HepG2 (cell line): Measurements from ENCODE around the gene LRIF1. TPM values are rescaled to one million over a fixed set of nuclear protein-coding genes. Genes with fewer than 3 reads are reported as not detected.

Source experiments
- NBN ChIP-seq: fragments of 450-650 bp; conservative IDR thresholded peaks from 2 replicates; pipeline ENCODE4 v1.6.1; 2017
- NPAS2 ChIP-seq: sonication (generic); formaldehyde crosslinking; IDR thresholded peaks from 2 replicates; pipeline ENCODE4 v1.8.0; 2022; ENCODE audit warnings: mild to moderate bottlenecking, missing genetic modification reagents, borderline replicate concordance
- SRF ChIP-seq: IDR thresholded peaks from 2 replicates; pipeline ENCODE4 v1.6.1; 2011; ENCODE audit warnings: mild to moderate bottlenecking, low read depth, low read length, moderate library complexity
- SUZ12 ChIP-seq: fragments of 150-350 bp; IDR thresholded peaks from 2 replicates; pipeline ENCODE4 v1.6.1; 2014; ENCODE audit warnings: low read depth, low read length
- ZNF101 ChIP-seq: sonication (generic); formaldehyde crosslinking; IDR thresholded peaks from 2 replicates; pipeline ENCODE4 v1.4.0; 2020; ENCODE audit warnings: mild to moderate bottlenecking, low read depth, missing genetic modification reagents, borderline replicate concordance
- ZNF296 ChIP-seq: sonication (generic); formaldehyde crosslinking; conservative IDR thresholded peaks from 2 replicates; pipeline ENCODE4 v1.5.0; 2020; ENCODE audit warnings: mild to moderate bottlenecking, missing genetic modification reagents
- ZNF30 ChIP-seq: sonication (generic); formaldehyde crosslinking; IDR thresholded peaks from 2 replicates; pipeline ENCODE4 v1.5.0; 2020; ENCODE audit warnings: mild to moderate bottlenecking, missing genetic modification reagents
- ZNF367 ChIP-seq: sonication (generic); formaldehyde crosslinking; IDR thresholded peaks from 2 replicates; pipeline ENCODE4 v1.4.0; 2020; ENCODE audit warnings: missing genetic modification reagents, borderline replicate concordance
- ZNF605 ChIP-seq: sonication (generic); formaldehyde crosslinking; IDR thresholded peaks from 2 replicates; pipeline ENCODE4 v1.8.0; 2022; ENCODE audit warnings: mild to moderate bottlenecking, missing genetic modification reagents
- ZNF672 ChIP-seq: sonication (generic); formaldehyde crosslinking; IDR thresholded peaks from 2 replicates; pipeline ENCODE4 v1.8.1; 2022; ENCODE audit warnings: missing genetic modification reagents
- ZNF709 ChIP-seq: sonication (generic); formaldehyde crosslinking; IDR thresholded peaks from 2 replicates; pipeline ENCODE4 v1.5.0; 2020; ENCODE audit warnings: mild to moderate bottlenecking, missing genetic modification reagents
- ZNF788 ChIP-seq: sonication (generic); formaldehyde crosslinking; IDR thresholded peaks from 2 replicates; pipeline ENCODE4 v1.5.0; 2020; ENCODE audit warnings: mild to moderate bottlenecking, missing genetic modification reagents, borderline replicate concordance
- ZSCAN22 ChIP-seq: sonication (generic); formaldehyde crosslinking; IDR thresholded peaks from 2 replicates; pipeline ENCODE4 v1.4.0; 2020; ENCODE audit warnings: mild to moderate bottlenecking, missing genetic modification reagents
- polyA plus RNA-seq, 8 experiments: library from polyadenylated mRNA; depleted of rRNA in 3 of 8; stranded (reverse) in 7 of 8; unstranded in 1 of 8; fragments of >200 nt; fragmentation: Illumina TruSeq in 4 of 8; extraction: Trizol in 4 of 8; gene quantifications; 2 replicates each; pipeline versions ENCODE4 v1.2.1 to v1.2.3, GENCODE V29; 2011 to 2016; ENCODE audit warnings: low read depth in 4 of 8, missing spikeins in 1 of 8, mixed read lengths in 1 of 8; ENCODE audit not compliant: insufficient read depth in 1 of 8
- total RNA-seq, 5 experiments: library from RNA; depleted of rRNA; stranded (reverse); fragments of >200 nt; fragmentation: Illumina TruSeq; extraction: Trizol; gene quantifications; 2 replicates each; pipeline ENCODE4 v1.2.3, GENCODE V29; 2016; ENCODE audit warnings: low read depth in 1 of 5
- TF ChIP-seq, protein P1 (sequence below): sonication (generic); formaldehyde crosslinking; IDR thresholded peaks from 2 replicates; pipeline ENCODE4 v1.5.1; 2020; ENCODE audit warnings: mild to moderate bottlenecking, missing genetic modification reagents, moderate library complexity
- TF ChIP-seq, protein P2 (sequence below): sonication (generic); formaldehyde crosslinking; IDR thresholded peaks from 2 replicates; pipeline ENCODE4 v1.4.0; 2020; ENCODE audit warnings: missing genetic modification reagents
- TF ChIP-seq, protein P3 (sequence below): sonication (generic); formaldehyde crosslinking; IDR thresholded peaks from 2 replicates; pipeline ENCODE4 v1.5.0; 2020; ENCODE audit warnings: mild to moderate bottlenecking, missing genetic modification reagents
- TF ChIP-seq, protein P4 (sequence below): IDR thresholded peaks from 2 replicates; pipeline ENCODE4 v1.6.1; 2016; ENCODE audit warnings: missing biosample characterization, missing genetic modification reagents, low read depth
- TF ChIP-seq, protein P5 (sequence below): sonication (generic); formaldehyde crosslinking; conservative IDR thresholded peaks from 2 replicates; pipeline ENCODE4 v1.4.0; 2020; ENCODE audit warnings: missing genetic modification reagents

Gene LRIF1
- total and polyA plus RNA-seq, 2 of the 13 experiments (the other 11 are each of a cell fraction or from before 2014, with no cell fraction given), result 18.4 to 42.4 TPM

DNA sequence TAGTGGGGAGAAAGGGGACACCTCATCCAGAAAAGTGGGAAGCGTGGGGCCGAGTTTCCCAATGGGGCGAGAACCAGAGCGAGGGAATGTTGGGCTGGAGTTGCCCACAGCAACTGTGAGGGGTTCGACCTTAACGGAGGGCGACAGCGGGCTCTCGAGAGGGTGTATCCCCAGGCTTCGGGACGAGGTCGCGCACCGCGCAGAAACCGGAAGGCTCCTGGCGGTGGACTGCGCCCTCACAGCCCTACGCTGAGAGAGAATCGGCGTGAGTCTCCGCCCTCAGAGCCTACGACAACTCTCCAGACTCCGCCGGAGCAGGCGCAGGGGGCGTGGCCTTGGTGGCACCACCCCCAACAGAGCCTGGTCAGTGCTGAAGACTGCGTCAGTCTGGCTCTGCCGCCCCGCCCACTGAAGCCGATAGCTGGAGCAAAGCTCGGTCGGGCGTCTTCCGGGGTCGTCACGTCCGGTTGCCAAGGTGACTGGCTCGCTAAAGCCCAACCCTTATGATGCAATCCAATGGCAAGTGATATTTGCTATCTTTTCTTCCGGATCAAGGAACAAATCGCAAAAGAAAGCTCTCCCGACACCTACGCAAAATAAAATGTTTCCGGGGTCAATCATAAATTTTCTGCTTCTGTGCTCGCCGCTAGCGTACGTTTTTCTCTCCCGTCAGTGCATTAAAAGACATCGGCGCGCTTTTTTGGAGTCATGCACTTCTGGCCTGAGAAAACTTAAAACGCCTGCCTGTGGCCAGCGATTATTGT lies at the start of gene LRIF1 (continued):
- TF ChIP-seq, protein P1, sequence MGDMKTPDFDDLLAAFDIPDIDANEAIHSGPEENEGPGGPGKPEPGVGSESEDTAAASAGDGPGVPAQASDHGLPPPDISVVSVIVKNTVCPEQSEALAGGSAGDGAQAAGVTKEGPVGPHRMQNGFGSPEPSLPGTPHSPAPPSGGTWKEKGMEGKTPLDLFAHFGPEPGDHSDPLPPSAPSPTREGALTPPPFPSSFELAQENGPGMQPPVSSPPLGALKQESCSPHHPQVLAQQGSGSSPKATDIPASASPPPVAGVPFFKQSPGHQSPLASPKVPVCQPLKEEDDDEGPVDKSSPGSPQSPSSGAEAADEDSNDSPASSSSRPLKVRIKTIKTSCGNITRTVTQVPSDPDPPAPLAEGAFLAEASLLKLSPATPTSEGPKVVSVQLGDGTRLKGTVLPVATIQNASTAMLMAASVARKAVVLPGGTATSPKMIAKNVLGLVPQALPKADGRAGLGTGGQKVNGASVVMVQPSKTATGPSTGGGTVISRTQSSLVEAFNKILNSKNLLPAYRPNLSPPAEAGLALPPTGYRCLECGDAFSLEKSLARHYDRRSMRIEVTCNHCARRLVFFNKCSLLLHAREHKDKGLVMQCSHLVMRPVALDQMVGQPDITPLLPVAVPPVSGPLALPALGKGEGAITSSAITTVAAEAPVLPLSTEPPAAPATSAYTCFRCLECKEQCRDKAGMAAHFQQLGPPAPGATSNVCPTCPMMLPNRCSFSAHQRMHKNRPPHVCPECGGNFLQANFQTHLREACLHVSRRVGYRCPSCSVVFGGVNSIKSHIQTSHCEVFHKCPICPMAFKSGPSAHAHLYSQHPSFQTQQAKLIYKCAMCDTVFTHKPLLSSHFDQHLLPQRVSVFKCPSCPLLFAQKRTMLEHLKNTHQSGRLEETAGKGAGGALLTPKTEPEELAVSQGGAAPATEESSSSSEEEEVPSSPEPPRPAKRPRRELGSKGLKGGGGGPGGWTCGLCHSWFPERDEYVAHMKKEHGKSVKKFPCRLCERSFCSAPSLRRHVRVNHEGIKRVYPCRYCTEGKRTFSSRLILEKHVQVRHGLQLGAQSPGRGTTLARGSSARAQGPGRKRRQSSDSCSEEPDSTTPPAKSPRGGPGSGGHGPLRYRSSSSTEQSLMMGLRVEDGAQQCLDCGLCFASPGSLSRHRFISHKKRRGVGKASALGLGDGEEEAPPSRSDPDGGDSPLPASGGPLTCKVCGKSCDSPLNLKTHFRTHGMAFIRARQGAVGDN, result peak; percentile 90
- peak; percentile 23; the same call in 1 of the 2 replicates for TF ChIP-seq ZNF709 (CRISPR knock-in tag)
- TF ChIP-seq ZNF367 (CRISPR knock-in tag), result peak; percentile 74; the same call in 1 of the 2 replicates
- TF ChIP-seq, protein P2, sequence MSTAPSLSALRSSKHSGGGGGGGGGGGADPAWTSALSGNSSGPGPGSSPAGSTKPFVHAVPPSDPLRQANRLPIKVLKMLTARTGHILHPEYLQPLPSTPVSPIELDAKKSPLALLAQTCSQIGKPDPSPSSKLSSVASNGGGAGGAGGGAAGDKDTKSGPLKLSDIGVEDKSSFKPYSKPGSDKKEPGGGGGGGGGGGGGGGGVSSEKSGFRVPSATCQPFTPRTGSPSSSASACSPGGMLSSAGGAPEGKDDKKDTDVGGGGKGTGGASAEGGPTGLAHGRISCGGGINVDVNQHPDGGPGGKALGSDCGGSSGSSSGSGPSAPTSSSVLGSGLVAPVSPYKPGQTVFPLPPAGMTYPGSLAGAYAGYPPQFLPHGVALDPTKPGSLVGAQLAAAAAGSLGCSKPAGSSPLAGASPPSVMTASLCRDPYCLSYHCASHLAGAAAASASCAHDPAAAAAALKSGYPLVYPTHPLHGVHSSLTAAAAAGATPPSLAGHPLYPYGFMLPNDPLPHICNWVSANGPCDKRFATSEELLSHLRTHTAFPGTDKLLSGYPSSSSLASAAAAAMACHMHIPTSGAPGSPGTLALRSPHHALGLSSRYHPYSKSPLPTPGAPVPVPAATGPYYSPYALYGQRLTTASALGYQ, result no peak
- no peak for TF ChIP-seq ZSCAN22 (CRISPR knock-in tag)
- TF ChIP-seq SRF, result no peak
- TF ChIP-seq ZNF672, result no peak
- peak; percentile 23; the same call in 1 of the 2 replicates for TF ChIP-seq ZNF788 (CRISPR knock-in tag)
- TF ChIP-seq ZNF101 (CRISPR knock-in tag), result no peak; the same call in 1 of the 2 replicates
- no peak for TF ChIP-seq ZNF296 (CRISPR knock-in tag)
- TF ChIP-seq ZNF30, result no peak
- TF ChIP-seq, protein P3, sequence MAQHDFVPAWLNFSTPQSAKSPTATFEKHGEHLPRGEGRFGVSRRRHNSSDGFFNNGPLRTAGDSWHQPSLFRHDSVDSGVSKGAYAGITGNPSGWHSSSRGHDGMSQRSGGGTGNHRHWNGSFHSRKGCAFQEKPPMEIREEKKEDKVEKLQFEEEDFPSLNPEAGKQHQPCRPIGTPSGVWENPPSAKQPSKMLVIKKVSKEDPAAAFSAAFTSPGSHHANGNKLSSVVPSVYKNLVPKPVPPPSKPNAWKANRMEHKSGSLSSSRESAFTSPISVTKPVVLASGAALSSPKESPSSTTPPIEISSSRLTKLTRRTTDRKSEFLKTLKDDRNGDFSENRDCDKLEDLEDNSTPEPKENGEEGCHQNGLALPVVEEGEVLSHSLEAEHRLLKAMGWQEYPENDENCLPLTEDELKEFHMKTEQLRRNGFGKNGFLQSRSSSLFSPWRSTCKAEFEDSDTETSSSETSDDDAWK, result no peak
- TF ChIP-seq, protein P4, sequence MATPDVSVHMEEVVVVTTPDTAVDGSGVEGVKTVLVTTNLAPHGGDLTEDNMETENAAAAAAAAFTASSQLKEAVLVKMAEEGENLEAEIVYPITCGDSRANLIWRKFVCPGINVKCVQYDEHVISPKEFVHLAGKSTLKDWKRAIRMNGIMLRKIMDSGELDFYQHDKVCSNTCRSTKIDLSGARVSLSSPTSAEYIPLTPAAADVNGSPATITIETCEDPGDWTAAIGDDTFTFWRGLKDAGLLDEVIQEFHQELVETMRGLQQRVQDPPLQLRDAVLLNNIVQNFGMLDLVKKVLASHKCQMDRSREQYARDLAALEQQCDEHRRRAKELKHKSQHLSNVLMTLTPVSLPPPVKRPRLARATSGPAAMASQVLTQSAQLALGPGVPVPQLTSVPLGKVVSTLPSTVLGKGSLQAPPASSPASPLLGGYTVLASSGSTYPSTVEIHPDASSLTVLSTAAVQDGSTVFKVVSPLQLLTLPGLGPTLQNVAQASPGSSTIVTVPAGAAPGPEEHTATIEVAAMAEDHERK (CRISPR knock-in tag), result peak; percentile 26
- no peak for TF ChIP-seq SUZ12
- TF ChIP-seq, protein P5, sequence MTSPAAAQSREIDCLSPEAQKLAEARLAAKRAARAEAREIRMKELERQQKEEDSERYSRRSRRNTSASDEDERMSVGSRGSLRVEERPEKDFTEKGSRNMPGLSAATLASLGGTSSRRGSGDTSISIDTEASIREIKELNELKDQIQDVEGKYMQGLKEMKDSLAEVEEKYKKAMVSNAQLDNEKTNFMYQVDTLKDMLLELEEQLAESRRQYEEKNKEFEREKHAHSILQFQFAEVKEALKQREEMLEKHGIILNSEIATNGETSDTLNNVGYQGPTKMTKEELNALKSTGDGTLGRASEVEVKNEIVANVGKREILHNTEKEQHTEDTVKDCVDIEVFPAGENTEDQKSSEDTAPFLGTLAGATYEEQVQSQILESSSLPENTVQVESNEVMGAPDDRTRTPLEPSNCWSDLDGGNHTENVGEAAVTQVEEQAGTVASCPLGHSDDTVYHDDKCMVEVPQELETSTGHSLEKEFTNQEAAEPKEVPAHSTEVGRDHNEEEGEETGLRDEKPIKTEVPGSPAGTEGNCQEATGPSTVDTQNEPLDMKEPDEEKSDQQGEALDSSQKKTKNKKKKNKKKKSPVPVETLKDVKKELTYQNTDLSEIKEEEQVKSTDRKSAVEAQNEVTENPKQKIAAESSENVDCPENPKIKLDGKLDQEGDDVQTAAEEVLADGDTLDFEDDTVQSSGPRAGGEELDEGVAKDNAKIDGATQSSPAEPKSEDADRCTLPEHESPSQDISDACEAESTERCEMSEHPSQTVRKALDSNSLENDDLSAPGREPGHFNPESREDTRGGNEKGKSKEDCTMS (CRISPR knock-in tag), result no peak
- peak; percentile 57; the same call in 1 of the 2 replicates for TF ChIP-seq ZNF605 (CRISPR knock-in tag)
- no peak for TF ChIP-seq NBN
- no peak for TF ChIP-seq NPAS2 (CRISPR knock-in tag)
